Neural cell (in vitro differentiated cells): Measurements from ENCODE around the gene BMP2K. TPM values are rescaled to one million over a fixed set of nuclear protein-coding genes. Genes with fewer than 3 reads are reported as not detected.

ENCODE experiments used
- H2AFZ ChIP-seq: fragments of 200-600, 300-800 bp; sonication (generic), shearing (Covaris generic); 2 replicates; pipeline ENCODE4 v1.6.0; 2014; ENCODE audit warnings: low read depth, mild to moderate bottlenecking, antibody characterized with exemption, low read length, moderate library complexity
- H3F3A ChIP-seq: fragments of 200-600 bp; shearing (Covaris generic); 2 replicates; pipeline ENCODE4 v1.6.1; 2016; ENCODE audit warnings: mild to moderate bottlenecking, moderate library complexity, mixed read lengths, antibody characterized with exemption, low read length; ENCODE audit not compliant: insufficient read depth, poor library complexity, severe bottlenecking
- H3K27ac ChIP-seq: fragments of 200-600, 300-800 bp; sonication (generic), shearing (Covaris generic); 2 replicates; pipeline ENCODE4 v1.5.1; 2014; ENCODE audit warnings: mild to moderate bottlenecking, low read length, moderate library complexity
- H3K27me3 ChIP-seq: fragments of 300-800, 200-600 bp; sonication (generic), shearing (Covaris generic); 2 replicates; pipeline ENCODE4 v1.6.0; 2014; ENCODE audit warnings: mild to moderate bottlenecking, low read depth, low read length, moderate library complexity; ENCODE audit not compliant: insufficient read depth
- H3K36me3 ChIP-seq: fragments of 300-800, 200-600 bp; sonication (generic), shearing (Covaris generic); 2 replicates; pipeline ENCODE4 v1.5.1; 2014; ENCODE audit warnings: mild to moderate bottlenecking, antibody characterized with exemption, low read length, moderate library complexity; ENCODE audit not compliant: insufficient read depth
- H3K4me2 ChIP-seq: fragments of 300-800, 200-600 bp; sonication (generic), shearing (Covaris generic); 2 replicates; pipeline ENCODE4 v1.6.0; 2014; ENCODE audit warnings: mild to moderate bottlenecking, low read length
- H3K4me3 ChIP-seq: fragments of 300-800, 200-600 bp; sonication (generic), shearing (Covaris generic); 2 replicates; pipeline ENCODE4 v1.5.1; 2014; ENCODE audit warnings: mild to moderate bottlenecking, low read length, moderate library complexity
- H3K79me2 ChIP-seq: fragments of 200-600 bp; shearing (Covaris generic); replicated peaks from 2 replicates; pipeline ENCODE4 v1.6.0; 2014; ENCODE audit warnings: mild to moderate bottlenecking, low read length, moderate library complexity; ENCODE audit not compliant: insufficient read depth
- H3K9ac ChIP-seq: fragments of 300-800, 200-600 bp; sonication (generic), shearing (Covaris generic); 2 replicates; pipeline ENCODE4 v1.6.1; 2016; ENCODE audit warnings: mild to moderate bottlenecking, low read length, mixed read lengths
- H3K9me2 ChIP-seq: fragments of 200-600 bp; shearing (Covaris generic); 2 replicates; pipeline ENCODE4 v1.6.1; 2016; ENCODE audit warnings: mild to moderate bottlenecking, low read length, mixed read lengths; ENCODE audit not compliant: insufficient read depth
- H3K9me3 ChIP-seq: fragments of 200-600, 300-800 bp; sonication (generic), shearing (Covaris generic); 2 replicates; pipeline ENCODE4 v1.6.1; 2016; ENCODE audit warnings: mild to moderate bottlenecking, mixed run types, low read length, moderate library complexity, mixed read lengths
- H4K20me1 ChIP-seq: fragments of 200-600 bp; shearing (Covaris generic); 2 replicates; pipeline ENCODE4 v1.6.1; 2016; ENCODE audit warnings: mild to moderate bottlenecking, mixed run types; ENCODE audit not compliant: insufficient read depth
- CTCF ChIP-seq: fragments of 450-650 bp; IDR thresholded peaks from 2 replicates; pipeline ENCODE4 v1.5.1; 2014; ENCODE audit warnings: antibody characterized with exemption, mild to moderate bottlenecking, moderate library complexity; ENCODE audit not compliant: poor library complexity, severe bottlenecking
- EP300 ChIP-seq: fragments of 450-650 bp; conservative IDR thresholded peaks from 2 replicates; pipeline ENCODE4 v1.6.1; 2014; ENCODE audit warnings: antibody characterized with exemption, mild to moderate bottlenecking, moderate library complexity; ENCODE audit not compliant: poor library complexity, severe bottlenecking
- EZH2 ChIP-seq: fragments of 200-600, 300-800 bp; shearing (Covaris generic), sonication (generic); IDR thresholded peaks from 2 replicates; pipeline ENCODE4 v1.6.1; 2014; ENCODE audit warnings: antibody characterized with exemption, low read length, borderline replicate concordance, mild to moderate bottlenecking; ENCODE audit not compliant: insufficient read depth, poor library complexity, severe bottlenecking
- MXI1 ChIP-seq: fragments of 450-650 bp; conservative IDR thresholded peaks from 2 replicates; pipeline ENCODE4 v1.6.1; 2014; ENCODE audit warnings: antibody characterized with exemption, mild to moderate bottlenecking; ENCODE audit not compliant: poor library complexity, severe bottlenecking
- POLR2AphosphoS5 ChIP-seq: IDR thresholded peaks from 2 replicates; pipeline ENCODE4 v1.6.1; 2012
- RAD21 ChIP-seq: fragments of 450-650 bp; conservative IDR thresholded peaks from 2 replicates; pipeline ENCODE4 v1.6.1; 2014; ENCODE audit warnings: antibody characterized with exemption, mild to moderate bottlenecking, moderate library complexity
- REST ChIP-seq: IDR thresholded peaks from 2 replicates; pipeline ENCODE4 v1.6.1; 2012; ENCODE audit warnings: borderline replicate concordance
- SMC3 ChIP-seq: fragments of 450-650 bp; conservative IDR thresholded peaks from 2 replicates; pipeline ENCODE4 v1.6.1; 2014; ENCODE audit warnings: antibody characterized with exemption, mild to moderate bottlenecking, moderate library complexity; ENCODE audit not compliant: poor library complexity
- TAF1 ChIP-seq: IDR thresholded peaks from 2 replicates; pipeline ENCODE4 v1.6.1; 2012; ENCODE audit warnings: low read depth
- polyA plus RNA-seq: library from polyadenylated mRNA; depleted of rRNA; stranded (reverse); fragments of >200 nt; gene quantifications from 2 replicates; pipeline ENCODE4 v1.2.3, GENCODE V29; 2014

Gene BMP2K
- polyA plus RNA-seq, 1 donor from 2014 or later: 14.7 TPM

GRCh38 chr4:78800965-78801364 lies 24.8 kb downstream of the BMP2K start:
- H3K79me2 ChIP-seq: peaks cover 9% of the 10 kb centered on the region

DNA sequence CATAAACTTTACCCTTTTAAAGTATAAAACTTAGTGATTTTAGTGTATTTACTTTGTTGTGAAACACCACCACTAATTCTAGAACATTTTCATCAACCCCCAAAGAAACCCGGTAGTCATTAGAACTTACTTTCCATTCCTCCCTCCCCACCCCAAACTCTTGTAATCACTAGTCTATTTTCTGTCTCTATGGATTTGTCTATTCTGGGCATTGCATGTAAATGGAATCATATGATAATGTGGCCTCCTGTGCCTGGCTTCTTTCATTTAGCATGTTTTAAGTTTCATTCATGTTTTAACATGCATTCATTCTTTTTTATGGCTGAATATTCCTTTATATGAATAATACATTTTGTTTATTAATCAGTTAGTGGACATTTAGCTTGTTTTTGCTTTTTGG lies 27.8 kb downstream of the BMP2K start:
- H3K27ac ChIP-seq: no peak overlapping the region
- no peak overlapping the region for H3K4me3 ChIP-seq
- H4K20me1 ChIP-seq: no peaks in the 10 kb centered on the region
- no peak overlapping the region for H3K4me2 ChIP-seq
- no peaks in the 10 kb centered on the region for H3K9me2 ChIP-seq
- H3K27me3 ChIP-seq: no peaks in the 10 kb centered on the region
- H3F3A ChIP-seq: no peaks in the 10 kb centered on the region
- H3K9me3 ChIP-seq: no peaks in the 10 kb centered on the region
- TF ChIP-seq SMC3 (no peak), CTCF (no peak), TAF1 (no peak), EP300 (no peak), REST (no peak), RAD21 (no peak), EZH2 (no peak), MXI1 (no peak), POLR2AphosphoS5 (no peak)
- no peaks in the 10 kb centered on the region for H3K36me3 ChIP-seq
- no peak overlapping the region for H3K9ac ChIP-seq
- H3K79me2 ChIP-seq: peaks cover 14% of the 10 kb centered on the region
- no peak overlapping the region for H2AFZ ChIP-seq

More at GRCh38 chr4:78800965-78801364, 24.8 kb downstream of the BMP2K start:
- no peaks in the 10 kb centered on the region for H3K27me3 ChIP-seq
- no peaks in the 10 kb centered on the region for H4K20me1 ChIP-seq
- no peak overlapping the region for H3K27ac ChIP-seq
- TF ChIP-seq POLR2AphosphoS5 (no peak), TAF1 (no peak), REST (no peak), SMC3 (no peak), MXI1 (no peak)
- H3F3A ChIP-seq: no peaks in the 10 kb centered on the region
- no peak overlapping the region for H3K9ac ChIP-seq
- no peaks in the 10 kb centered on the region for H3K36me3 ChIP-seq
- H3K4me2 ChIP-seq: no peak overlapping the region
- H3K9me3 ChIP-seq: no peaks in the 10 kb centered on the region
- no peak overlapping the region for H3K4me3 ChIP-seq
- H3K9me2 ChIP-seq: no peaks in the 10 kb centered on the region
- no peak overlapping the region for H2AFZ ChIP-seq
